ELF-1 (cell line): ENCODE results near the gene EPHA3.

Experiments
- DNase-seq: peaks from one replicate; pipeline ENCODE4 v3.0.0-alpha.2; 2016; ENCODE audit warnings: low read depth, low spot score

The EPHA3 gene

GRCh38 chr3:89360156-89360555 is 252.7 kb downstream of the EPHA3 start:
- DNase-seq, result no peak

DNA sequence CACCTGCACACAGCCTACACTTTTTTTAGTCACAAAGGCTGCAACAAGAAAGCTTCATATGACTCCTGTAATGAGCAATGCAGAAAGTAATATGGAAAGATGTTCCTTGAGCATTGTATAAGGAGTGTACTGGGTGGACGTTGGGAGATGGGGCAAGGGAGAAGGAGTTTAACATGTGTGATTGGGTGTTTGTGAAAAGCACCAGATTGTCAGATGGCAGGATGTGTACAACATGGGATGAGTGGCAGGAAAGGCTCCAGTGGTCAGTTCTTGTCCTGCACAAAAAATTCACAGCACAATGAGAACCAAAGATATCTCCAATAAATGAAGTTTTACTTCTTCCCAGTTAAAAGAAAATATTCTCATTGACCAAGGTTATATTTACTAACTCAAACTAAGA is 255.1 kb downstream of the EPHA3 start:
- DNase-seq, result no peak

DNA sequence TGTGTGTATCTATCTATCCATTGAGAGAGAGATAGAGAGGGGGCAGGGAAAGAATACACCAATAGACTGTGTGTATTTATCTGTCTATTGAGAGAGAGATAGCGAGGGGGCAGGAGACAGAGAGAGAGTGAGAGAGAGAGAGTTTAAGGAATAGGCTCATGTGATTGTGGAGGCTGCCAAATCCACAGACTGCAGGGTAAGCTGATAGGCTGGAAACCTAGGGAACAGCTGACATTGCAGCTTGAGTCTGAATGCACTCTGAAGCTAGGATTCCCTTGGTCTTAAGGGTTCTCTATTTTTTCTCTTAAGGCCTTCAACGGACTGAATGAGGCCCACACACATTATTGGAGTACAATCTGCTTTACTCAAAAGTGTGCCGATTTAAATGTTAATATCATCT is 255.8 kb downstream of the EPHA3 start:
- no peak for DNase-seq

DNA sequence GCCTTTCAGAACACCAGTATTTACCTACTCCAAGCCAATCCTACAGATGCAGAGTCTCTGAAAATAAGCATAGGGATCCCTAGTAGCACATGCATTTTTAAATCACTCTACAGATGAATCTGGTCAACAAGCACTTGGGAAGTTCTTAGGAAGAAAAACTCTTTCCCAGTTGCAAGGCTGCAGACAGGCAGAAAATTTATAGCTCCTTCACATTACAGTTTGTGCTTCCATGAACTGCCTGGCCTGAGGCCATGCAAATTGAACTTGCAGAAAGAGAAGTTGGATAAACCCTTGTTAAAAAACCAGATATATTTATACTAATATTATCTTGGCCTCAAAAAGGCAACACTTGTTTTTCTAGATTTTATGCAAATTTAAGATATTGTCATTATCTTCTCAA is 256.9 kb downstream of the EPHA3 start:
- no peak for DNase-seq

- no peak for DNase-seq
Measured at GRCh38 chr3:89367166-89367565, 259.7 kb downstream of the EPHA3 start.

GRCh38 chr3:89368846-89369245 is 261.4 kb downstream of the EPHA3 start:
- no peak for DNase-seq

DNA sequence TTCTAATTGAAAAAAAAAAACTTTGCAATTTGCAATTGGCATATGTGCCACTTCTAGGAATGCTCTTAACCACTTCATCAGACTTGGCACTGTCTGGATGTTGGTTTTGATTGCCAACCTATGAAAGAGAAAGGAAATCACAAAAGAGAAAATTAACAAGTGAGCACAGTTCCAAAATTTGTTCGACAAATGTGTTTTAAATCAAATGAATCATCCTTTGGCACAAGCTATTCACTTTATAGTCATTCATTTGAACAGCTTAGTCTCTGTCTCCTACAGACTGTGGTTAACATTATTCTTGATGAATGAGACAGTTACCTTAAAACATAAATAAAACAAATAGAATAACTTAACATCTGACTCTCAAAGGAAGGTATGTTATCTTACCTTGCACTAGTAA is 265.0 kb downstream of the EPHA3 start:
- no peak for DNase-seq

- no peak for DNase-seq
Measured at GRCh38 chr3:89373434-89373833, 266.0 kb downstream of the EPHA3 start.

- DNase-seq, result no peak
Measured at GRCh38 chr3:89375451-89375850, 268.0 kb downstream of the EPHA3 start.

- DNase-seq, result no peak
Measured at GRCh38 chr3:89380016-89380415, 272.6 kb downstream of the EPHA3 start.

DNA sequence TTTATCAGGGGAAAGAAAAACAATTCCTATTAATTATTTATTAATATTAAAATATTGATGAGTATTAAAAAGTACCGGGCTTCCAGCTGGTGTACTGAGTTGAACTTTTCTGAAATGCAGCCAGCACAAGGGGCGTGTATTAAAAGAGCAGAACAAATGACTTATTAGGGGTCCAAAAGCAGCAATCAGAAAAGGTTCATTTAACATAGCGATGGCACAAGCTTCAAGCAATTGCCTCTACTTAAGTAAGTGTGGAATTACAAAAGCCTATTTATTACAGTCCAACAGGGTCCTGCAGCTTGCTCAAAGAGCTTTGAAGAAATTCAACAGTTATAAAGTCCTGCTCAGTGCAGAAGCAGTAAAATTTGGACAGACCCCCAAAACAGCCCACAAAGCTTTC is 285.6 kb downstream of the EPHA3 start:
- no peak for DNase-seq

- DNase-seq, result no peak
Measured at GRCh38 chr3:89395456-89395855, 288.0 kb downstream of the EPHA3 start.

DNA sequence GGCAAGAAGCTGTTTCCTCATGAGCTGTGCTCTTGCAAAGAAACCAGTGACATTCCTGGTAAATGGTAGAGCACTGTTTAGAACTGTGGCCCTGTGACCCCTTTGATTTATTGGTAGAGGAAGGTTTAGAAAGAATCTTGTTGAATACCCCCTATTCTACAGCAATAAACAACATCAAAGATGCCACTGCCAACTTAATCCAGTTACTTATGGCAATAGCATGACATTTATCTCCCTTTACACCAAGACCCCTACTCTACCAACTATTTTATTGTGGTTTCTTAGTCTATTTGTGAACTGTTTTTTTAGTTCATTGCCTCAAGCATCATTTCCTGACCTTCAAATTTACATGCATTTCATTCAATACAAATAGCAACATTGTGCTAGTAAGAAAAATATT is 288.6 kb downstream of the EPHA3 start:
- DNase-seq, result no peak

DNA sequence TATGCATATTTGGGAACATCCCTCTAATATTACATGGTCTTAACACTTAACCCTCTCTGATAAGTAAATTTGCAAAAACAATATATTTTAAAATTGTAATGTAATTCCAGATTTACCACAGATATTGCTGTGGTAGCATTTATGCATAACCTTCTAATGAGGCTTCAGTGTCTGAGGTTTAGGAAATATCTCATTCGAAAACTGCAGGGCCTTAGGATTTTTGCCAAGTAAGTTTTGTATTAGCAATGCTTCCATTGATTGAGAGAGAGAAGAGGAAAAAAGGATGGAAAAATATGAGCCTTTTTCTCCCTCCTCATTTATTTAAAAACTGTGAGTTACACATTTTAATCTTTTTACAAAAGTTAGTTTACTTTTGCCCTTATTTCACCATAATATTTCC is 294.6 kb downstream of the EPHA3 start:
- DNase-seq, result no peak

DNA sequence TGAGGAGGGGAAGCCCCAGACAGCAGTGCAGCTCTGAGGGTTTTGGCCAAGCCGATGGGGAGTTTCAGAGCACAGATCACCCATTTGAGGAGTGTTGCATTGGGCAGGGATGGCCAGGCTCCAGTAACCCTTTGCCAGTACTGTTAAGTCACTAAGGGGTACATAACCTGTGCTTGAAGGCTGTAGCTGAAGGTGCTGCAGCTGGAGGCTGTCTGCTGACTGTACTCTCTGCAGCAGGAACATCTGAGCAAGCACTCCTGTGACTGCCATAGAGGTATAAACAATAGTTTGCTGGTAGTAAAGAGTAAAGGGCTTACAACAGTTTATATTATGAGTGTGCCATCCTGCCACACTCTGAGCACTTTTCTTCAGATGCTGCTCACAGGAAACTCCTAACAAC is 297.8 kb downstream of the EPHA3 start:
- DNase-seq, result peak; percentile 2

- DNase-seq, result no peak
Measured at GRCh38 chr3:89405593-89405992, 298.2 kb downstream of the EPHA3 start.

DNA sequence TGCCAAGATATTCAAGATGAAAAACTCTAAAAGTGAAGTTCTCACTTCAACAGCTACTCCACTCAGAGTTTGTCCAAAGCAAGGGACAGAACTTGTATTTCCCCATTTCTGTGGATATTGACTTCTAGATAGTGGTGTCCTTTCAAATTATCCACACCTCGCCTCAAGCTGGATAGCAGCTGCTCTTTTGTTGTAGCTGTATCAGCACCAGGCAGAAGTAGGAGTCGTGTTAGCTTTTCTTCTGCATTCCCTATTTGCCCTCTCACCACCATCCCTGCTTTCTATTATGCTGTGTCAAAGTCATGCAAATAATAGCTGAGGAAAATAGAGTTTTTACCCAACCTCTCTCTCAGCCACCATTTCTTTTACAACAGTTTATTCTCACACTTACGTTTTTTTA is 303.8 kb downstream of the EPHA3 start:
- no peak for DNase-seq

DNA sequence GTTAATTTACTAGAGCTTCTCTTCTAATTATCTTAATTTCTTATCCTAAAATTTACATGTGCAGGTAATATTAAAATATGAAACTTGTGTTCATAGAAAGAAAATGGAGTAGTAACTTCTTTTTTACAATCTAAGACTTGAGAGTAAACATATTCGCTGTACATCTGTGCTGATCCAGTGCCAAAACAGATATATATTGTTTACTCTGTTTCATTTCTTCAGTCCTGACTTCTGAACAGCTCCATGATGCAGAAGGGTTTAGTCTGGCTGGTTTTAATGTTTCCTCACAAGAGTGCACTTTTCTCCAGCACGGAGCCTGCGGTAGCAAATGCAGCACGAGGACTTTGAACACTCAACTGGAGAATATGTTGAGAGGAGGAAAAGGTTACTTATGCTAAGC is 306.8 kb downstream of the EPHA3 start:
- no peak for DNase-seq

- DNase-seq, result no peak
Measured at GRCh38 chr3:89419647-89420241, 312.3 kb downstream of the EPHA3 start.

GRCh38 chr3:89426060-89426459 is 318.6 kb downstream of the EPHA3 start:
- DNase-seq, result no peak

DNA sequence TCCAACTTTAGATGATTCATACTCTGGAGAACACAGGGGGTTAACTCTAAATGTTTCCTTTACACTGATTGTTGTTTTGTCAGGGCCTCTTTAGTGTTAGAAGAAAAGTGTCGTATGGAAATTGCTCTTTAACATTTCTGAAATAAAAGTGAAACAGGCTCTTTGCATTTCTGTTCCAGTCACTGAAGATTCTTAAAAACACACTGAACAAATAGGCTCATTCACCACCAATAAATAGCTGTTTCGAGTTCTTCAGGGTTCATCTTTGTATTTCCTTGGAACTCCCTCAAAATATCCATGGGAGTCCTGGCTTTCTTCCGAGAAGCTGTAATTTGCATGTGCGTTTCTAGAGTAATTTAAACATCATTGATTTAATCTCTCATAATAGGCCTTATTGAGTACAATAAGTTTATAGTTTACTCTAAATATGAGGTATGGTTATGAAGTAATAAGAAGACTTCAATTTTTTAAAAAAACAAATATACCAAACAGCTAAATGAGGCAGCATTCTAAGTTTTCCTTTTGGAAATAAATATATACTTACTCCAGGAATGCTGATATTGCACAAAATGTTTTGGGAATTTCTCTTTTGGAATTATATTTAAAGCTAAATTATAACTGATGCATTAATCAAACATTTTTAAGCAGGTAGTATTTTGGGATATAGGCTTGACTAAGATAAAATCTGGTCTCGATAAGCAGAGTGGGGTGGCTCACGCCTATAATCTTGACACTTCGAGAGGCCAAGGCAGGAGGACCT is 327.4 kb downstream of the EPHA3 start:
- no peak for DNase-seq

DNA sequence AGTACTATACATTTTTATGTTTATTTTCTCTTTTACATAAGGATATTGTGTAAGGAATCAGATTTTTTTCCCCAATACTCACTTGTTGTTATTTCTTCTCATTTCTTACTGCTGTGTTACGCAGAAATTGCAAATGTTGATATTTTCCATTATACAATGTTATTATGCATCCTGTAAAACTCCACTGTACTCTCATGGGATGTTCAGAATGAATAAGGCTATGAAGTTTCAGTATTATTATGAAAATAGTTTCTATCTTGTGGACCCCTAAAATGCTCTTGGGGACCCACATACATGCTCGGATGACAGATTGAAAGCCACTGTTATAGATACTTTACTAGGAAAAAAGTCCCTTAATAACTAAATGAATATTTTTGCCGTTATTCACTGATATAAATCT is 329.4 kb downstream of the EPHA3 start:
- DNase-seq, result no peak

DNA sequence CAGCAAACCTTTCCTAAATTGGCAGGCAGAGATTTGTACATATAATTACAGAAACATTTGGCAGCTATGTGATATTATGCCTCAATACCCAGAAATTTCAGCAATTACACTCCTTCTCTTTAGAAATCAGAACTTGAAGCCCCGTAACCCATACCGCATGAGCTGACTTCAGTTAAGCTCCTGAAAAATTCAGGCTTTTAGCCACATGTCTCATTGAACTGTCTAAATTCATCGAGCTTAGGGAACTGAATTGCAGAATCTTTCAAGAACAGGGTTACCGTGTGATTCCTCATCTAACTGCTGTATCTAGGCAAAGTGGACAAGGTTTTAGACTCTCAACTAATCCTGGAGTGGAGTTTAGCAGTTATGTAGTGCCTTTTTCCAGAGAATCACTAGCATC is 333.0 kb downstream of the EPHA3 start:
- DNase-seq, result no peak

DNA sequence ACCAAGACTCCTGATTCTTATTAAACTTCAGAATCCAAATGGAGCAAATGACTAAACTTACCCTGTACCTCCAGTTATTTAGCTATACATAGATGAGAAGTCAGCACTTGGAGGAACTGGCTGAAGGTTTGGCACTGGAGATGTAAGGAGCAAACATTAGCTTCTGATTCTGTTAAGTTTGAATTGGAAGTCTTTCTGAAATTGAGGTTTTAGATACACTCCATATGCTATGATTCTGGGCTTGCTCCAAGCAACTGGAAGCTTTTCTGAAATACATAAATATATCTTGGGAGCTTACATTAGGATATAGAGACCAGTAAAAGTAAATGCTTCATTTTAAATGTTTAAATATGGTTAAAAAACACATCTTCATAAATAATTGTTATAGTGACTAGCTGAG is 333.7 kb downstream of the EPHA3 start:
- no peak for DNase-seq
